Neuronal stem cell (in vitro differentiated cells): Measurements from ENCODE around the gene TPP1.

Source experiments
- DNase-seq: peaks from one replicate; pipeline ENCODE4 v3.0.0-alpha.2; 2013; ENCODE audit warnings: low spot score
- H2AFZ ChIP-seq: one replicate; pipeline ENCODE4 v1.6.1; 2013; ENCODE audit warnings: mild to moderate bottlenecking, low read length, inconsistent platforms
- H2AK5ac ChIP-seq: 2 replicates; pipeline ENCODE4 v1.6.1; 2013; ENCODE audit warnings: low read depth, mild to moderate bottlenecking, inconsistent platforms, low read length, moderate library complexity, mixed read lengths
- H2BK120ac ChIP-seq: 2 replicates; pipeline ENCODE4 v1.6.1; 2013; ENCODE audit warnings: low read depth, mild to moderate bottlenecking, inconsistent platforms, low read length, moderate library complexity, mixed read lengths
- H2BK12ac ChIP-seq: one replicate; pipeline ENCODE4 v1.6.1; 2013; ENCODE audit warnings: low read length, inconsistent platforms
- H2BK15ac ChIP-seq: 2 replicates; pipeline ENCODE4 v1.6.1; 2013; ENCODE audit warnings: mild to moderate bottlenecking, low read length, inconsistent platforms, mixed read lengths
- H2BK5ac ChIP-seq: one replicate; pipeline ENCODE4 v1.6.1; 2013; ENCODE audit warnings: inconsistent platforms, mild to moderate bottlenecking, low read length, moderate library complexity
- H3K14ac ChIP-seq: one replicate; pipeline ENCODE4 v1.6.1; 2013; ENCODE audit warnings: low read length, inconsistent platforms
- H3K18ac ChIP-seq: 2 replicates; pipeline ENCODE4 v1.6.1; 2013; ENCODE audit warnings: low read length, inconsistent platforms
- H3K23ac ChIP-seq: 2 replicates; pipeline ENCODE4 v1.6.1; 2013; ENCODE audit warnings: low read depth, mild to moderate bottlenecking, mixed read lengths, low read length, inconsistent platforms; ENCODE audit not compliant: poor library complexity
- H3K27ac ChIP-seq: replicated peaks from 3 replicates; pipeline ENCODE4 v1.5.1; 2013; ENCODE audit warnings: low read length, inconsistent platforms
- H3K27me3 ChIP-seq, 3 experiments: 2 replicates each; pipeline ENCODE4 v1.6.1; 2013; ENCODE audit warnings: low read length in 3 of 3, mild to moderate bottlenecking in 2 of 3, inconsistent platforms in 1 of 3, low read depth in 1 of 3, mixed read lengths in 1 of 3, moderate library complexity in 1 of 3; ENCODE audit not compliant: control insufficient read depth in 3 of 3, insufficient read depth in 3 of 3
- H3K36me3 ChIP-seq, 2 donors: replicated peaks in 1 of 2; 2 replicates each; pipeline ENCODE4 v1.6.1; 2013; ENCODE audit warnings: low read length in 2 of 2; ENCODE audit not compliant: control insufficient read depth in 2 of 2, insufficient read depth in 2 of 2
- H3K4ac ChIP-seq: 2 replicates; pipeline ENCODE4 v1.6.1; 2013; ENCODE audit warnings: inconsistent platforms, mild to moderate bottlenecking, low read length, moderate library complexity
- H3K4me1 ChIP-seq, 2 donors: 1 replicate in 1 of 2; 2 replicates in 1 of 2; pipeline ENCODE4 v1.6.1; 2013; ENCODE audit warnings: low read length in 2 of 2, low read depth in 1 of 2; ENCODE audit not compliant: control insufficient read depth in 2 of 2, insufficient read depth in 1 of 2
- H3K4me2 ChIP-seq: one replicate; pipeline ENCODE4 v1.6.1; 2013; ENCODE audit warnings: mild to moderate bottlenecking, low read length, inconsistent platforms; ENCODE audit not compliant: insufficient read depth, poor library complexity, severe bottlenecking
- H3K4me3 ChIP-seq, 2 donors: 2 replicates each; pipeline ENCODE4 v1.5.1; 2013; ENCODE audit warnings: low read length in 2 of 2, mild to moderate bottlenecking in 2 of 2, inconsistent platforms in 1 of 2, moderate library complexity in 1 of 2
- H3K79me1 ChIP-seq: one replicate; pipeline ENCODE4 v1.6.1; 2013; ENCODE audit warnings: low read depth, mild to moderate bottlenecking, inconsistent platforms, low read length, moderate library complexity
- H3K9ac ChIP-seq: one replicate; pipeline ENCODE4 v1.6.1; 2013; ENCODE audit warnings: mild to moderate bottlenecking, low read depth, low read length, inconsistent platforms; ENCODE audit not compliant: poor library complexity
- H3K9me3 ChIP-seq, 2 donors: replicated peaks in 1 of 2; 2 replicates each; pipeline versions ENCODE3 to v1.6.1; 2013; ENCODE audit warnings: low read length in 2 of 2, mild to moderate bottlenecking in 2 of 2, inconsistent platforms in 1 of 2, low read depth in 1 of 2, mixed read lengths in 1 of 2, moderate library complexity in 1 of 2; ENCODE audit not compliant: control insufficient read depth in 2 of 2, insufficient read depth in 1 of 2
- H4K8ac ChIP-seq: one replicate; pipeline ENCODE4 v1.6.1; 2013; ENCODE audit warnings: low read depth, mild to moderate bottlenecking, inconsistent platforms, low read length, moderate library complexity
- H4K91ac ChIP-seq: one replicate; pipeline ENCODE4 v1.6.1; 2013; ENCODE audit warnings: low read length, low read depth, mild to moderate bottlenecking, inconsistent platforms; ENCODE audit not compliant: poor library complexity
- WGBS, 2 donors: extraction: QIAGEN DNeasy Blood & Tissue Kit; methylation state at CpG; one replicate each; pipeline ENCODE4 v1.1.7; 2013; ENCODE audit warnings: missing lambda C conversion rate in 2 of 2, mixed read lengths in 1 of 2; ENCODE audit not compliant: insufficient read length in 2 of 2, insufficient replicate concordance in 1 of 2; ENCODE audit errors: extremely low coverage in 2 of 2; 5-methylcytosine and 5-hydroxymethylcytosine counted together

The TPP1 gene

DNA sequence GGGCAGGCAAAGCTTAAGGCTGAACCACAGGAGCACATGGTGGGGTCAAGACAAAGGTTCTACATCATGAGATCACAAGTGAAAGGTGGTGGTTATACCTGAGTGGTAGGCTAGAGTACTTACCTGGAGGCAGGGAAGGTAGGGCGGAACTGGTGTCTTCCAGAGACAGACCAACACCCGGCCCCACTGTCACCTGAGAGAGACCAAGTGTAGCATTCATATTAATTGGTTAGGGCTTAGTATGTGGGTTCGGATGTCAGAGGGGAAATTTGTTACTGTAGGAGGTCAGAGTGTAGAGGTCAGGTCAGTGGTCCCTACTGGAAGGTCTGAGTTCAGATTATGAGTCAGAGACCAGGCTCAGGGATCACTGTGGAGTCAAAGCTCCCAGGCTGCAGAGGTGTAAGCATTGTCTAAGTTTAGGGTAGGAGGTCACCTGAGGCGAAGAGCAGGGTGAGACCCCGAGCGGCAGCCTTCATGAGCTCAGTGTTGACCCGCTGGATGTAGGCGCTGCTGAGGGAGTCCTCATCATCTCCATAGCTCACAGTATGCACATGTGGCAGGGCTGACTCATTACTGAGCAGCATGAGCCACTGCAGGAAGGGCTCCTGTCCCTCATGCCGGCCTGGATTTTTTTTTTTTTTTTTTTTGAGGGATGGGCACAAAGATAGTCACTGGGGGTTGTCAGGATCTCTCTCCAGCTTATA lies 3.2 kb downstream of the TPP1 start:
- Histone ChIP-seq H2BK5ac (no peak overlapping the region), H2AFZ (no peak overlapping the region), H3K27me3 (no peaks in the 10 kb centered on the region), H2BK15ac (no peak overlapping the region), H3K4me3 (no peak overlapping the region), H2AK5ac (no peak overlapping the region), H4K91ac (no peak overlapping the region), H3K18ac (no peak overlapping the region), H3K36me3 (peaks cover 6 to 27% of the 10 kb centered on the region in 2 donors), H3K79me1 (peaks cover 6% of the 10 kb centered on the region), H3K4me2 (no peak overlapping the region), H3K9ac (no peak overlapping the region), H3K23ac (no peak overlapping the region), H4K8ac (no peak overlapping the region), H2BK120ac (no peak overlapping the region), H3K4ac (no peak overlapping the region), H3K9me3 (no peaks in the 10 kb centered on the region), H3K14ac (no peak overlapping the region), H3K4me1 (peaks cover 7 to 20% of the 10 kb centered on the region in 2 donors), H2BK12ac (no peak overlapping the region), H3K27ac (no peak overlapping the region)
- no CpG with 5 or more reads among the region's 9 CpGs for WGBS, 2 donors
- DNase-seq: no peak

DNA sequence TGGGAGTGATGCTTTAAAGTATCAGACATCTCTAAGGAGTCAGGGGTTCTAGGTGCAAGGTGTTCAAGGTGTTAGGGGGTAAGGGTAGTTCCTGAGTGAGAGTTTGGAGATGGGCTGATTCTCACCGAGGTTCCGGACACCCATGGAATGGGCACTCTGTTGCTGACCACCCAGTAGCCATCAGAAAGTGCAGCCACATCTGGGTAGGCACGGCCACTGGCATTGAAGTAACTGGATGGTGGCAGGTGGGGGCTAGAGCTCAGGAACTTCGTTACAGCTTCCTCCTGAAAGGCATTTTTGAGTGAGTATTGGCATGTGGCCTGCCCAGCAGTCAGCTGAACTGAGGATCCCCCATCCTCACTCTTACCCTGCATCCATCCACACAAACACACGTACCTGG lies 4.2 kb downstream of the TPP1 start:
- no peaks in the 10 kb centered on the region for H3K27me3 ChIP-seq

DNA sequence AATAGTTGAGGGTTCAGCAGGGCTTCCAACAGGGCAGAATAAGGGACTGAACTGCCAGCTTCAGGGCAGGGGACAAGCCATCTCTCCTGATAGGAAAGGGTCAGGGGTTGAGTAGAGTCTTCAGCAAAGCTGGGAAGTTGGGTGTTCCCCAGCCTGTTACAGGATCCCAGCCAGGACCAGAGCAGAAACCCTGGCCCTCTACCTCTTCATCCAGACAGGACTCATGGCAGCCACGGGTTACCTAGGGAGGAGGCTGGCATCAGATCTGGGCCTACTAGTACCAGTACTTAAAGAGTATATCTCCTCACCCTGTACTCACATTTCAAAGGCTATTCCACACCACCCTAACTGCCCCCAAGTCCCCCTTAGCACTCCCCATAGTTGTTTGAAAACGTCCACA lies 4.8 kb downstream of the TPP1 start:
- H4K91ac ChIP-seq: no peak overlapping the region
- no peak overlapping the region for H3K9ac ChIP-seq
- H3K23ac ChIP-seq: no peak overlapping the region
- peaks cover 22 to 43% of the 10 kb centered on the region in 2 donors for H3K36me3 ChIP-seq
- no CpG with 5 or more reads among the region's 2 CpGs for WGBS, 2 donors
- H2BK15ac ChIP-seq: no peak overlapping the region
- H3K18ac ChIP-seq: no peak overlapping the region
- peaks cover 7 to 22% of the 10 kb centered on the region in 2 donors for H3K4me1 ChIP-seq
- no peak overlapping the region for H3K4ac ChIP-seq
- no peaks in the 10 kb centered on the region for H3K27me3 ChIP-seq
- H4K8ac ChIP-seq: no peak overlapping the region
- H2BK120ac ChIP-seq: no peak overlapping the region
- H3K27ac ChIP-seq: no peak overlapping the region
- no peak overlapping the region for H3K4me3 ChIP-seq
- H2AK5ac ChIP-seq: no peak overlapping the region
- H2BK5ac ChIP-seq: no peak overlapping the region
- H3K9me3 ChIP-seq: no peaks in the 10 kb centered on the region
- DNase-seq: no peak
- H3K79me1 ChIP-seq: peaks cover 6% of the 10 kb centered on the region
- H3K4me2 ChIP-seq: no peak overlapping the region
- no peak overlapping the region for H3K14ac ChIP-seq
- H2BK12ac ChIP-seq: no peak overlapping the region
- no peak overlapping the region for H2AFZ ChIP-seq

More for the DNA sequence above, 4.2 kb downstream of the TPP1 start:
- Histone ChIP-seq H4K91ac (no peak overlapping the region), H2BK5ac (no peak overlapping the region), H3K4me3 (no peak overlapping the region), H3K4me2 (no peak overlapping the region), H3K79me1 (peaks cover 6% of the 10 kb centered on the region), H3K4me1 (peaks cover 7 to 22% of the 10 kb centered on the region in 2 donors), H3K14ac (no peak overlapping the region), H3K4ac (no peak overlapping the region), H4K8ac (no peak overlapping the region), H3K36me3 (peaks cover 16 to 37% of the 10 kb centered on the region in 2 donors), H3K9me3 (no peaks in the 10 kb centered on the region), H3K18ac (no peak overlapping the region), H2BK15ac (no peak overlapping the region), H3K9ac (no peak overlapping the region), H3K27ac (no peak overlapping the region), H2BK120ac (no peak overlapping the region), H2AFZ (no peak overlapping the region), H2AK5ac (no peak overlapping the region), H3K23ac (no peak overlapping the region), H2BK12ac (no peak overlapping the region)
- no CpG with 5 or more reads among the region's 5 CpGs for WGBS, 2 donors
- DNase-seq: no peak

DNA sequence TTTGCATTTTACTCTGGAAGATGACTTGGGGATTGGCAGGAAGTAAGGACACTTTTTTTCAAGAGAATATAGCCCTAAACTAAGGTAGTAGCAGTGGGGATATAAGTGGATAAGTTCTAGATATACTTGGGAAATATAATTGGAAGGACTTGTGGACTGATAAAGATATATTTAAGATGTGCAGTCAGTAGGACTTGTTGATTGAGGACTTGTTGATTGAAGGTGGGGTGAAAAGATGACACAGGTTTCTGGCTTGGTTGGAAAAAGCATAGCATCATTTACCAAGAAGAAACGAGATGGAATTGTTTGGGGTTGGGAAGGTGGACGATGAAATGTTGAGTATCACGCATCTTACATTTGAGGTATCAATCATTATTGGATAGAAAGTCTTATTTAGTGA lies 5.7 kb downstream of the TPP1 start:
- Histone ChIP-seq H3K18ac (no peak overlapping the region), H3K14ac (no peak overlapping the region), H2BK12ac (no peak overlapping the region), H2AK5ac (no peak overlapping the region), H2AFZ (no peak overlapping the region), H3K4me2 (no peak overlapping the region), H3K9ac (no peak overlapping the region), H3K79me1 (peaks cover 3% of the 10 kb centered on the region), H3K4me3 (no peak overlapping the region), H2BK120ac (no peak overlapping the region), H3K27me3 (no peaks in the 10 kb centered on the region), H3K27ac (no peak overlapping the region), H3K9me3 (no peaks in the 10 kb centered on the region), H2BK5ac (no peak overlapping the region), H3K36me3 (peaks cover 31 to 52% of the 10 kb centered on the region in 2 donors), H3K4ac (no peak overlapping the region), H4K8ac (no peak overlapping the region), H2BK15ac (no peak overlapping the region), H3K4me1 (peaks cover 4 to 19% of the 10 kb centered on the region in 2 donors), H4K91ac (no peak overlapping the region), H3K23ac (no peak overlapping the region)
- WGBS, 2 donors: 100% methylated on average over 2 of the region's 3 CpGs; no CpG with 5 or more reads in 1 of the 2 donors
- no peak for DNase-seq
